K562 (cell line): ENCODE results near the gene ZNF740. TPM values are rescaled to one million over a fixed set of nuclear protein-coding genes. Genes with fewer than 3 reads are reported as not detected.

Experiments
- ATAC-seq: fragments of 200-7000 bp; cut with Tn5 transposase; 3 replicates; pipeline ENCODE4 v1.9.1; 2020; ENCODE audit warnings: moderate library complexity
- BruUV-seq: library from RNA; stranded (reverse); fragments of 400-500 nt; replicated peaks from 2 replicates; lab custom pipeline; 2021; lab: Mats Ljungman, UMichigan
- CTCF ChIA-PET: fragments of 300-600 bp; formaldehyde crosslinking; extraction: SDS; loops from one replicate; lab custom pipeline; 2021; ENCODE audit warnings: low intra/inter-chr PET ratio; lab: Yijun Ruan, JAX
- POLR2A ChIA-PET: fragments of 300-600, 350-650 bp; sonication (Branson Sonifier 250); formaldehyde crosslinking; extraction: SDS; loops from one replicate; lab custom pipeline; 2021; ENCODE audit warnings: antibody characterized with exemption, inconsistent platforms; lab: Yijun Ruan, JAX
- DNase-seq, 4 experiments: peaks; one replicate each; pipeline versions ENCODE4 v3.0.0 to v3.0.0-alpha.2; 2011 to 2018; ENCODE audit warnings: low spot score in 3 of 4, mixed read lengths in 3 of 4; ENCODE audit errors: extremely low read depth in 1 of 4
- FAIRE-seq: peaks from 2 replicates; lab custom pipeline; 2011; peaks lifted over from hg19 to GRCh38; lab: Jason Lieb, UNC
- H2AFZ ChIP-seq: 2 replicates; pipeline ENCODE4 v1.6.0; 2011; ENCODE audit warnings: low read depth, low read length, control low read depth, inconsistent platforms
- H3K27ac ChIP-seq: fragments of 200-600 bp; 3 replicates; pipeline ENCODE4 v1.8.0; 2011; ENCODE audit warnings: low read depth, mild to moderate bottlenecking, control low read depth, inconsistent platforms, low read length, moderate library complexity, mixed read lengths; ENCODE audit errors: extremely low read depth
- H3K27me3 ChIP-seq, 2 experiments: fragments of 300-600 bp in 1 of 2; 2 replicates in 1 of 2; 3 replicates in 1 of 2; pipeline versions ENCODE4 v1.6.0 to v1.8.0; 2011; ENCODE audit warnings: inconsistent platforms in 2 of 2, low read length in 2 of 2, mild to moderate bottlenecking in 1 of 2, mixed read lengths in 1 of 2, moderate library complexity in 1 of 2; ENCODE audit not compliant: control insufficient read depth in 2 of 2, insufficient read depth in 2 of 2
- H3K36me3 ChIP-seq: fragments of 300-600 bp; 3 replicates; pipeline ENCODE4 v1.8.0; 2011; ENCODE audit warnings: mild to moderate bottlenecking, low read length, inconsistent platforms; ENCODE audit not compliant: control insufficient read depth, insufficient read depth
- H3K4me1 ChIP-seq, 2 experiments: fragments of 200-600 bp in 1 of 2; replicated peaks in 1 of 2; 2 replicates in 1 of 2; 3 replicates in 1 of 2; pipeline versions ENCODE4 v1.5.1 to v1.8.0; 2011; ENCODE audit warnings: inconsistent platforms in 2 of 2, low read length in 2 of 2, mild to moderate bottlenecking in 1 of 2, mixed read lengths in 1 of 2, moderate library complexity in 1 of 2; ENCODE audit not compliant: control insufficient read depth in 2 of 2, insufficient read depth in 2 of 2
- H3K4me2 ChIP-seq: 2 replicates; pipeline ENCODE4 v1.6.1; 2011; ENCODE audit warnings: low read length, control low read depth, inconsistent platforms, mixed read lengths; ENCODE audit not compliant: insufficient read depth
- H3K4me3 ChIP-seq: fragments of 200-600 bp; sonication (generic), shearing (Covaris generic); 2 replicates; pipeline ENCODE4 v1.5.1; 2016; ENCODE audit warnings: control low read depth, inconsistent platforms
- H3K79me2 ChIP-seq: fragments of 200-600 bp; 3 replicates; pipeline ENCODE4 v1.8.0; 2011; ENCODE audit warnings: low read length, inconsistent platforms; ENCODE audit not compliant: control insufficient read depth, insufficient read depth
- H3K9ac ChIP-seq, 2 experiments: 2 replicates each; pipeline versions ENCODE4 v1.6.0 to v1.6.1; 2011; ENCODE audit warnings: low read depth in 2 of 2, low read length in 2 of 2, control low read depth in 1 of 2, inconsistent platforms in 1 of 2, mild to moderate bottlenecking in 1 of 2, mixed read lengths in 1 of 2; ENCODE audit not compliant: insufficient read depth in 1 of 2
- H3K9me1 ChIP-seq: one replicate; pipeline ENCODE4 v1.6.0; 2011; ENCODE audit warnings: inconsistent platforms, mild to moderate bottlenecking, low read length, moderate library complexity; ENCODE audit not compliant: control insufficient read depth, insufficient read depth
- H3K9me3 ChIP-seq: replicated peaks from 2 replicates; pipeline ENCODE4 v1.5.1; 2011; ENCODE audit warnings: low read depth, low read length, inconsistent platforms; ENCODE audit not compliant: control insufficient read depth, insufficient read depth
- H4K20me1 ChIP-seq: replicated peaks from 2 replicates; pipeline ENCODE4 v1.6.1; 2011; ENCODE audit warnings: low read length, inconsistent platforms, mixed read lengths; ENCODE audit not compliant: control insufficient read depth, insufficient read depth
- ADNP ChIP-seq: fragments of 200-800 bp; sonication (Bioruptor generic); IDR thresholded peaks from 2 replicates; pipeline ENCODE4 v1.6.1; 2016; ENCODE audit warnings: missing genetic modification characterization, missing compliant biosample characterization
- CBX1 ChIP-seq: sonication (generic); IDR thresholded peaks from 2 replicates; pipeline ENCODE4 v1.6.1; 2016; ENCODE audit warnings: antibody characterized with exemption, low read depth, mild to moderate bottlenecking
- CBX3 ChIP-seq, 2 experiments: IDR thresholded peaks; 1 replicate in 1 of 2; 2 replicates in 1 of 2; pipeline ENCODE4 v1.6.1; 2012; ENCODE audit warnings: inconsistent platforms in 2 of 2, low read length in 2 of 2, borderline replicate concordance in 1 of 2, control low read depth in 1 of 2
- KDM1A ChIP-seq, 2 experiments: fragments of 450-650 bp; IDR thresholded peaks; 2 replicates each; pipeline ENCODE4 v1.6.1; 2016; ENCODE audit warnings: mild to moderate bottlenecking in 2 of 2
- TRIM24 ChIP-seq, 2 experiments: fragments of 450-650 bp; IDR thresholded peaks; 2 replicates each; pipeline ENCODE4 v1.6.1; 2016
- TRIM28 ChIP-seq: fragments of 450-650 bp; IDR thresholded peaks from 2 replicates; pipeline ENCODE4 v1.6.1; 2017
- ZNF316 ChIP-seq: fragments of 450-650 bp; IDR thresholded peaks from 2 replicates; pipeline ENCODE4 v1.6.1; 2016
- ZNF586 ChIP-seq: fragments of 450-650 bp; formaldehyde crosslinking; conservative IDR thresholded peaks from 2 replicates; pipeline ENCODE4 v1.4.0; 2020; ENCODE audit warnings: mild to moderate bottlenecking, moderate library complexity
- WGBS: fragments of 100-300 bp; shearing (Covaris generic); methylation state at CpG from one replicate; pipeline ENCODE4 v1.1.6; 2016; ENCODE audit warnings: low coverage, mixed read lengths; ENCODE audit not compliant: insufficient coverage; ENCODE audit errors: missing lambda C conversion rate; 5-methylcytosine and 5-hydroxymethylcytosine counted together
- in situ Hi-C: fragments of 300-500 bp; cut with MboI; formaldehyde crosslinking; loops from 4 replicates; pipeline ENCODE4 v1.15.0; 2018; ENCODE audit warnings: inconsistent platforms, mixed read lengths
- intact Hi-C: fragments of 100-400 bp; cut with micrococcal nuclease; formaldehyde crosslinking; loops from 2 replicates; pipeline ENCODE4 v1.14.2; 2022
- polyA plus RNA-seq, 8 experiments: library from polyadenylated mRNA; depleted of rRNA in 4 of 8; stranded (reverse) in 5 of 8; unstranded in 3 of 8; fragments of >200 nt; fragmentation: Nextera tagmentation in 2 of 8; fragmentation: Illumina TruSeq in 1 of 8; extraction: Ambion mirVana in 2 of 8; extraction: Trizol in 1 of 8; gene quantifications; 2 replicates each; pipeline versions ENCODE4 v1.2.1 to v1.2.3, GENCODE V29; 2011 to 2014; ENCODE audit warnings: inconsistent platforms in 1 of 8, missing spikeins in 1 of 8
- total RNA-seq, 7 experiments: library from RNA; depleted of rRNA in 6 of 7; stranded (reverse); fragments of >200 nt in 6 of 7; fragmentation: Illumina TruSeq in 2 of 7; extraction: Trizol in 2 of 7; gene quantifications; 2 replicates each; pipeline versions ENCODE4 v1.2.1 to v1.2.3, GENCODE V29; 2011 to 2021; ENCODE audit warnings: low replicate concordance in 1 of 7
- TF ChIP-seq, protein P1 (sequence below): fragments of 450-650 bp; IDR thresholded peaks from 2 replicates; pipeline ENCODE4 v1.6.1; 2016

Gene ZNF740
- total and polyA plus RNA-seq, 9 of the 15 experiments (the other 6 are each of a cell fraction or from before 2014, with no cell fraction given), result 0.57 to 46.4 (median 18.6) TPM

DNA sequence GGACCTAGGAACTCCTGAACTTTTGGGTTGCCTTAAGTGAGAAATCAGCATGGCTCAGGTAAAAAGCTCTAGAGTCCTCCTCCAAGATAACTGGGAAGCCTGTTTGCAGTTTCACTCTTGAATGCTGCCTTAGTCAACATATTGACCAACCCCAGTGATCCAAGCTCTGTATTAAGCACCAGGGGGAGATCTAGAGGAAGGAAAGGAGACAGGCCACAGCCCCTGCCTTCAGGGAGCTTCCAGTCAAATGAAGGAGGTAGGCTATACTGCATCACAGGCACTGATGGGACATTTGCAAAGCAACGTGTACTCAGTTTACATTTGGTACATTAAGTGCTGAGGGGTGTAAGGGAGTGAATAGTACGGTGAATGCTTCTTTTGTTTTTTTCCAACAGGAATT lies 1.4 kb downstream of the ZNF740 start:
- Histone ChIP-seq H3K79me2 (peaks cover 34% of the 10 kb centered on the region), H3K4me2 (peak overlapping the region; percentile 92), H3K27ac (no peak overlapping the region), H3K9me1 (no peaks in the 10 kb centered on the region), H3K9ac (peak overlapping the region; percentile 82 to 100; a peak in 2 of 4 replicates), H2AFZ (no peak overlapping the region), H4K20me1 (no peaks in the 10 kb centered on the region), H3K36me3 (peaks cover 53% of the 10 kb centered on the region), H3K4me1 (peaks cover 16 to 26% of the 10 kb centered on the region in 2 experiments; a peak in 4 of 5 replicates), H3K4me3 (peak overlapping the region; percentile 75), H3K27me3 (no peaks in the 10 kb centered on the region), H3K9me3 (peaks cover 5% of the 10 kb centered on the region)
- TSS peak; percentile 44 for BruUV-seq
- 89% methylated on average over 2 of the region's 2 CpGs for WGBS
- ATAC-seq (no peak), FAIRE-seq (no peak), DNase-seq (peak in 2 of 4 experiments; percentile 19 to 21)
- POLR2A ChIA-PET, result interaction anchor here (0.6 to 2.3 kb wide), 9 partner anchors 10 to 293 kb away, joined by 3 to 6 read pairs (median 4); partner anchors contain the start of genes PFDN5 and SPRYD3
- TF ChIP-seq, protein P1, sequence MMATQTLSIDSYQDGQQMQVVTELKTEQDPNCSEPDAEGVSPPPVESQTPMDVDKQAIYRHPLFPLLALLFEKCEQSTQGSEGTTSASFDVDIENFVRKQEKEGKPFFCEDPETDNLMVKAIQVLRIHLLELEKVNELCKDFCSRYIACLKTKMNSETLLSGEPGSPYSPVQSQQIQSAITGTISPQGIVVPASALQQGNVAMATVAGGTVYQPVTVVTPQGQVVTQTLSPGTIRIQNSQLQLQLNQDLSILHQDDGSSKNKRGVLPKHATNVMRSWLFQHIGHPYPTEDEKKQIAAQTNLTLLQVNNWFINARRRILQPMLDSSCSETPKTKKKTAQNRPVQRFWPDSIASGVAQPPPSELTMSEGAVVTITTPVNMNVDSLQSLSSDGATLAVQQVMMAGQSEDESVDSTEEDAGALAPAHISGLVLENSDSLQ, result no peak
- 0 out of 4 replicates have a peak, but pooled peaks of 1 of the 2 experiments have one; percentile 26 for TF ChIP-seq KDM1A (IDR thresholded peaks at IDR 0.05)
- TF ChIP-seq CBX1, result peak; percentile 36; the same call in 1 of the 2 replicates
- peak; percentile 92 for TF ChIP-seq TRIM28
- TF ChIP-seq TRIM24 (IDR thresholded peaks at IDR 0.05), result peak; percentile 75 to 76
- peak; percentile 46; the same call in 1 of the 2 replicates for TF ChIP-seq ADNP
- peak; percentile 95 for TF ChIP-seq ZNF316
- no peak for TF ChIP-seq ZNF586 (CRISPR knock-in tag)
- TF ChIP-seq CBX3 (IDR thresholded peaks at IDR 0.05; ENCODE audit: borderline replicate concordance in 1 of 2, low read length in 2 of 2), result peak in 1 of 2 experiments; percentile 85; a peak in 2 of 3 replicates
- intact Hi-C loops (loop anchor here (2.0 kb wide), 1 partner anchor 39 kb away; no protein-coding TSS in a partner anchor), in situ Hi-C loops (loop anchor here (10.0 kb wide), 1 partner anchor 757 kb away; no protein-coding TSS in a partner anchor)
- CTCF ChIA-PET, result no interaction called here
